Osteocyte (in vitro differentiated cells): ENCODE measurements around the gene TNS1. TPM values are rescaled to one million over a fixed set of nuclear protein-coding genes. Genes with fewer than 3 reads are reported as not detected.

Experiments used
- DNase-seq: peaks from one replicate; pipeline ENCODE4 v3.0.0; 2021; ENCODE audit warnings: mixed read lengths; ENCODE audit not compliant: unreplicated experiment; ENCODE audit errors: extremely low spot score
- H3K27ac Mint-ChIP-seq: one replicate; pipeline ENCODE4 v1.8.0; 2021; ENCODE audit warnings: mild to moderate bottlenecking, mixed read lengths; ENCODE audit not compliant: unreplicated experiment
- H3K27me3 Mint-ChIP-seq: one replicate; pipeline ENCODE4 v1.8.0; 2021; ENCODE audit warnings: mixed read lengths; ENCODE audit not compliant: unreplicated experiment
- H3K36me3 Mint-ChIP-seq: one replicate; pipeline ENCODE4 v1.8.0; 2021; ENCODE audit warnings: mixed read lengths; ENCODE audit not compliant: unreplicated experiment
- H3K4me1 Mint-ChIP-seq: one replicate; pipeline ENCODE4 v1.8.0; 2021; ENCODE audit warnings: mixed read lengths; ENCODE audit not compliant: unreplicated experiment
- H3K4me3 Mint-ChIP-seq: one replicate; pipeline ENCODE4 v1.8.0; 2021; ENCODE audit warnings: mild to moderate bottlenecking, moderate library complexity, mixed read lengths; ENCODE audit not compliant: unreplicated experiment
- H3K9me3 Mint-ChIP-seq: one replicate; pipeline ENCODE4 v1.8.0; 2021; ENCODE audit warnings: mixed read lengths; ENCODE audit not compliant: unreplicated experiment
- CTCF ChIP-seq: fragments of 200-600 bp; sonication (generic); IDR thresholded peaks from 2 replicates; pipeline ENCODE4 v1.5.0; 2021; ENCODE audit warnings: antibody characterized with exemption, mild to moderate bottlenecking, moderate library complexity
- total RNA-seq: library from RNA; stranded (reverse); gene quantifications from 2 replicates; pipeline ENCODE4 v1.2.1, GENCODE V29; 2021

TNS1 gene
- total RNA-seq, 1 donor from 2014 or later: 80.8 TPM

- peaks cover 49% of the 10 kb centered on the region for H3K36me3 Mint-ChIP-seq
- H3K4me3 Mint-ChIP-seq: no peak overlapping the region
- H3K27me3 Mint-ChIP-seq: no peaks in the 10 kb centered on the region
- no peak for DNase-seq
- H3K9me3 Mint-ChIP-seq: no peaks in the 10 kb centered on the region
- TF ChIP-seq CTCF: no peak
- H3K27ac Mint-ChIP-seq: no peak overlapping the region
- peaks cover 14% of the 10 kb centered on the region for H3K4me1 Mint-ChIP-seq
Observed at GRCh38 chr2:217892560-217892959, 110.2 kb downstream of the TNS1 start.

GRCh38 chr2:217890445-217890844, 112.3 kb downstream of the TNS1 start:
- DNase-seq: no peak
- peaks cover 45% of the 10 kb centered on the region for H3K36me3 Mint-ChIP-seq
- peak overlapping the region; percentile 58 for H3K27ac Mint-ChIP-seq
- TF ChIP-seq CTCF: peak; percentile 17
- no peaks in the 10 kb centered on the region for H3K9me3 Mint-ChIP-seq
- no peak overlapping the region for H3K4me3 Mint-ChIP-seq
- H3K4me1 Mint-ChIP-seq: peaks cover 16% of the 10 kb centered on the region
- H3K27me3 Mint-ChIP-seq: no peaks in the 10 kb centered on the region

GRCh38 chr2:217889656-217890055, 113.1 kb downstream of the TNS1 start:
- Mint-ChIP-seq H3K27ac (peak overlapping the region; percentile 58), H3K9me3 (no peaks in the 10 kb centered on the region), H3K4me3 (no peak overlapping the region), H3K36me3 (peaks cover 50% of the 10 kb centered on the region), H3K27me3 (no peaks in the 10 kb centered on the region), H3K4me1 (peaks cover 16% of the 10 kb centered on the region)
- no peak for TF ChIP-seq CTCF
- DNase-seq: no peak

- Mint-ChIP-seq H3K9me3 (no peaks in the 10 kb centered on the region), H3K27me3 (no peaks in the 10 kb centered on the region), H3K4me3 (no peak overlapping the region), H3K27ac (no peak overlapping the region), H3K4me1 (peaks cover 16% of the 10 kb centered on the region), H3K36me3 (peaks cover 49% of the 10 kb centered on the region)
- no peak for TF ChIP-seq CTCF
- no peak for DNase-seq
Observed at GRCh38 chr2:217887841-217888701, 114.7 kb downstream of the TNS1 start.

- Mint-ChIP-seq H3K36me3 (peaks cover 48% of the 10 kb centered on the region), H3K4me3 (no peak overlapping the region), H3K27me3 (no peaks in the 10 kb centered on the region), H3K27ac (no peak overlapping the region), H3K4me1 (peaks cover 16% of the 10 kb centered on the region), H3K9me3 (no peaks in the 10 kb centered on the region)
- peak; percentile 88 for DNase-seq
- TF ChIP-seq CTCF: peak; percentile 84
Observed at GRCh38 chr2:217886720-217887309, 116.0 kb downstream of the TNS1 start.
